Ovary (tissue), 9 donors: ENCODE results near the gene CFB. TPM values are rescaled to one million over a fixed set of nuclear protein-coding genes. Genes with fewer than 3 reads are reported as not detected.
"Not testable (repeated sequence)": the region's sequence is repeated elsewhere in the genome, so short reads cannot be mapped to it uniquely, and the experiment has no call there.

Experiments
- DNase-seq, 5 donors: peaks; one replicate each; pipeline ENCODE4 v3.0.0-alpha.2; 2019 to 2020
- H3K27ac ChIP-seq, 2 donors: fragments of 200-600 bp; one replicate each; pipeline versions ENCODE4 v1.5.1 to v1.8.0; 2019 to 2022
- H3K27me3 ChIP-seq: fragments of 200-600 bp; one replicate; pipeline ENCODE4 v1.8.0; 2022
- H3K36me3 ChIP-seq: fragments of 200-600 bp; sonication (generic); one replicate; pipeline ENCODE4 v1.5.1; 2019
- H3K4me1 ChIP-seq: one replicate; pipeline ENCODE4 v1.8.1; 2013; ENCODE audit warnings: mild to moderate bottlenecking, moderate library complexity; ENCODE audit not compliant: insufficient read depth
- H3K4me3 ChIP-seq: fragments of 200-600 bp; sonication (generic); one replicate; pipeline ENCODE4 v1.5.1; 2017
- H3K9me3 ChIP-seq, 2 donors: fragments of 200-600 bp in 1 of 2; sonication (generic) in 1 of 2; one replicate each; pipeline versions ENCODE4 v1.5.1 to v1.8.1; 2013 to 2019; ENCODE audit warnings: mild to moderate bottlenecking in 1 of 2, moderate library complexity in 1 of 2
- CTCF ChIP-seq, 3 donors: fragments of 450-650 bp in 2 of 3; fragments of 200-600 bp in 1 of 3; IDR thresholded peaks; one replicate each; pipeline versions ENCODE4 v1.5.1 to v1.8.0; 2016 to 2022; ENCODE audit warnings: antibody characterized with exemption in 3 of 3, mild to moderate bottlenecking in 1 of 3
- EP300 ChIP-seq: sonication (generic); formaldehyde crosslinking; IDR thresholded peaks from one replicate; pipeline ENCODE4 v1.6.1; 2017; ENCODE audit warnings: antibody characterized with exemption
- POLR2A ChIP-seq: fragments of 450-650 bp; IDR thresholded peaks from one replicate; pipeline ENCODE4 v1.6.1; 2017; ENCODE audit warnings: antibody characterized with exemption, mild to moderate bottlenecking, moderate library complexity
- WGBS, 3 donors: extraction: QIAGEN DNeasy Blood & Tissue Kit in 1 of 3; methylation state at CpG; one replicate each; pipeline versions ENCODE4 v1.1.5 to v1.1.7; 2013 to 2017; 5-methylcytosine and 5-hydroxymethylcytosine counted together
- intact Hi-C, 4 donors: fragments of 100-400 bp; cut with DNase I; formaldehyde crosslinking; loops; one replicate each; pipeline versions ENCODE4 v1.11.0 to v1.15.1; 2022 to 2023
- polyA plus RNA-seq, 2 donors: library from polyadenylated mRNA; stranded (reverse); fragments of 200-250 nt in 1 of 2; fragments of 350-450 nt in 1 of 2; fragmentation: Illumina TruSeq in 1 of 2; extraction: RNeasy Lipid Tissue Mini Kit (QIAGEN cat#74804) in 1 of 2; gene quantifications; one replicate each; pipeline ENCODE4 v1.2.3, GENCODE V29; 2013 to 2014
- total RNA-seq, 7 donors: library from RNA; depleted of rRNA in 2 of 7; stranded (reverse); fragments of >200 nt in 2 of 7; fragmentation: NEBNext Ultra II Directional in 3 of 7; extraction: Animal tissue kit (Norgen Biotek cat#: 25700) in 3 of 7; gene quantifications; one replicate each; pipeline versions ENCODE4 v1.1.0 to v1.2.4, GENCODE V29; 2016 to 2023
- donor health status: DM: no; HTN: no; CAD: no; lungs with moderate emphysema.
- donor health status: DM: no; HTN: no; CAD: no.
- donor health status: Bipolar disorder and iron deficiency.
- donor health status: DM: yes; HTN: yes; CAD: no.
- donor health status: DM: no; HTN: no; CAD: no.
- donor health status: DM: yes; HTN: yes; CAD: no.

Gene CFB
- total and polyA plus RNA-seq, 9 donors = 11.3 to 231 (median 20.8) TPM

GRCh38 chr6:31905041-31905440 is 40.9 kb upstream of the CFB start:
- TF ChIP-seq EP300 (no peak), POLR2A (no peak), CTCF (IDR thresholded peaks at IDR 0.05) (no peak)
- Histone ChIP-seq H3K36me3 (no peaks in the 10 kb centered on the region), H3K9me3 (no peaks in the 10 kb centered on the region), H3K4me1 (peaks cover 6% of the 10 kb centered on the region), H3K4me3 (no peak overlapping the region), H3K27ac (no peak overlapping the region), H3K27me3 (no peaks in the 10 kb centered on the region)
- 83 to 97% (median 91%) methylated on average over 1 of the region's 1 CpG for WGBS, 3 donors
- no peak for DNase-seq
- intact Hi-C loops = loop anchor here in 3 of 4 donors (5.0 to 10.0 kb wide), 3 partner anchors 47 to 210 kb away; partner anchors contain the start of genes NELFE (in 2 of the 3) and SKIC2 (in 2 of the 3)

- peak in 1 of 5 donors; percentile 15 for DNase-seq
- intact Hi-C loops = loop anchor here in 3 of 4 donors (5.0 to 10.0 kb wide), 3 partner anchors 46 to 209 kb away; partner anchors contain the start of genes NELFE (in 2 of the 3) and SKIC2 (in 2 of the 3)
- 25 to 32% (median 29%) methylated on average over 4 of the region's 4 CpGs for WGBS, 3 donors
- Histone ChIP-seq H3K4me1 (peaks cover 3% of the 10 kb centered on the region), H3K9me3 (no peaks in the 10 kb centered on the region), H3K27me3 (no peaks in the 10 kb centered on the region), H3K4me3 (no peak overlapping the region), H3K27ac (no peak overlapping the region), H3K36me3 (no peaks in the 10 kb centered on the region)
- no peak for TF ChIP-seq POLR2A
- no peak for TF ChIP-seq EP300
- no peak for TF ChIP-seq CTCF (IDR thresholded peaks at IDR 0.05)
These were observed 39.8 kb upstream of the CFB start for GRCh38 chr6:31906122-31906521.

DNA sequence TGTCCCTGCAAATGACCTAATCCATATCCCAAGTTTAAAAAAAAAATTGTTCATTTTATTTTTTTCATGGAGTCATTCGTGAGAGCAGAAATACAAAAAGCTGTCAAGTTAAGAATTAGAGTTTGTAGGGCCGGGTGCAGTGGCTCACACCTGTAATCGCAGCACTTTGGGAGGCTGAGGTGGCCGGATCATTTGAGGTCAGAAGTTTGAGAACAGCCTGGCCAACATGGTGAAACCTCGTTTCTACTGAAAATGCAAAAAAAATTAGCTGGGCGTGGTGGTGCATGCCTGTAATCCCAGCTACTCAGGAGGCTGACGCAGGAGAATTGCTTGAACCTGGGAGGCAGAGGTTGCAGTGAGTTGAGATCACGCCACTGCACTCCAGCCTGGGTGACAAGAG is 39.2 kb upstream of the CFB start:
- H3K4me3 ChIP-seq, H3K4me1 ChIP-seq, H3K9me3 ChIP-seq, H3K27ac ChIP-seq, H3K36me3 ChIP-seq, H3K27me3 ChIP-seq: not testable (repeated sequence)
- peak in 1 of 5 donors; percentile 12 for DNase-seq
- WGBS, 3 donors = 80 to 82% (median 81%) methylated on average over 8 of the region's 8 CpGs
- intact Hi-C loops = loop anchor here in 3 of 4 donors (5.0 to 10.0 kb wide), 3 partner anchors 46 to 208 kb away; partner anchors contain the start of genes NELFE (in 2 of the 3) and SKIC2 (in 2 of the 3)

- H3K9me3 ChIP-seq = no peaks in the 10 kb centered on the region
- H3K36me3 ChIP-seq = no peaks in the 10 kb centered on the region
- TF ChIP-seq CTCF (IDR thresholded peaks at IDR 0.05) (no peak), EP300 (no peak), POLR2A (no peak)
- WGBS, 3 donors = 25 to 40% (median 37%) methylated on average over 7 of the region's 7 CpGs
- DNase-seq = peak in 2 of 5 donors; percentile 45 to 52
- H3K4me3 ChIP-seq = no peak overlapping the region
- H3K27ac ChIP-seq = no peak overlapping the region
- no peaks in the 10 kb centered on the region for H3K27me3 ChIP-seq
- peaks cover 3% of the 10 kb centered on the region for H3K4me1 ChIP-seq
- intact Hi-C loops = loop anchor here in 3 of 4 donors (5.0 to 10.0 kb wide), 3 partner anchors 45 to 208 kb away; partner anchors contain the start of genes NELFE (in 2 of the 3) and SKIC2 (in 2 of the 3)
These were observed 38.6 kb upstream of the CFB start for GRCh38 chr6:31907158-31907813.

- H3K4me3 ChIP-seq, H3K9me3 ChIP-seq, H3K36me3 ChIP-seq, H3K4me1 ChIP-seq, H3K27ac ChIP-seq, H3K27me3 ChIP-seq, DNase-seq: not testable (repeated sequence)
- intact Hi-C loops = loop anchor here in 3 of 4 donors (5.0 to 10.0 kb wide), 3 partner anchors 44 to 207 kb away; partner anchors contain the start of genes NELFE (in 2 of the 3) and SKIC2 (in 2 of the 3)
- WGBS, 3 donors = 65 to 83% (median 72%) methylated on average over 5 of the region's 5 CpGs
These were observed 37.6 kb upstream of the CFB start for GRCh38 chr6:31908255-31908654.
